Keratinocyte (primary cell): ENCODE results near the gene IQCK. TPM values are rescaled to one million over a fixed set of nuclear protein-coding genes. Genes with fewer than 3 reads are reported as not detected.

Experiments used
- DNase-seq: peaks from one replicate; pipeline ENCODE4 v3.0.0-alpha.2; 2011; ENCODE audit warnings: low read depth, missing footprints, low spot score
- FAIRE-seq: peaks from 2 replicates; lab custom pipeline; 2011; peaks lifted over from hg19 to GRCh38; lab: Jason Lieb, UNC
- H2AFZ ChIP-seq: 2 replicates; pipeline ENCODE4 v1.6.0; 2012; ENCODE audit warnings: low read length, control low read depth, inconsistent platforms; ENCODE audit not compliant: control insufficient read depth
- H3K27ac ChIP-seq: 2 replicates; pipeline ENCODE4 v1.5.1; 2011; ENCODE audit warnings: low read length; ENCODE audit not compliant: control insufficient read depth, insufficient read depth
- H3K27me3 ChIP-seq: 3 replicates; pipeline ENCODE4 v1.6.0; 2011; ENCODE audit warnings: low read length; ENCODE audit not compliant: control insufficient read depth, insufficient read depth; ENCODE audit errors: extremely low read depth
- H3K36me3 ChIP-seq, 2 experiments: 2 replicates in 1 of 2; 3 replicates in 1 of 2; pipeline ENCODE4 v1.5.1; 2011; ENCODE audit warnings: low read length in 2 of 2, mild to moderate bottlenecking in 1 of 2; ENCODE audit not compliant: control insufficient read depth in 2 of 2, insufficient read depth in 2 of 2; ENCODE audit errors: extremely low read depth in 1 of 2
- H3K4me1 ChIP-seq: 3 replicates; pipeline ENCODE4 v1.5.1; 2011; ENCODE audit warnings: low read length; ENCODE audit not compliant: control insufficient read depth, insufficient read depth; ENCODE audit errors: extremely low read depth
- H3K4me2 ChIP-seq: 3 replicates; pipeline ENCODE4 v1.6.0; 2011; ENCODE audit warnings: low read depth, low read length; ENCODE audit not compliant: control insufficient read depth, insufficient read depth; ENCODE audit errors: extremely low read depth
- H3K4me3 ChIP-seq, 3 experiments: fragments of 200-600 bp in 1 of 3; sonication (generic) in 1 of 3; 2 replicates in 2 of 3; 3 replicates in 1 of 3; pipeline ENCODE4 v1.5.1; 2011 to 2016; ENCODE audit warnings: low read length in 3 of 3, mild to moderate bottlenecking in 3 of 3, control low read depth in 2 of 3, inconsistent platforms in 1 of 3, low read depth in 1 of 3, mixed read lengths in 1 of 3, mixed run types in 1 of 3, moderate library complexity in 1 of 3; ENCODE audit not compliant: control insufficient read depth in 2 of 3, insufficient read depth in 2 of 3; ENCODE audit errors: extremely low read depth in 1 of 3
- H3K79me2 ChIP-seq: 2 replicates; pipeline ENCODE4 v1.6.0; 2012; ENCODE audit warnings: low read length; ENCODE audit not compliant: control insufficient read depth, insufficient read depth
- H3K9ac ChIP-seq: 3 replicates; pipeline ENCODE4 v1.6.0; 2011; ENCODE audit warnings: low read length; ENCODE audit not compliant: control insufficient read depth, insufficient read depth; ENCODE audit errors: extremely low read depth
- H3K9me1 ChIP-seq: 3 replicates; pipeline ENCODE4 v1.6.0; 2011; ENCODE audit warnings: low read length; ENCODE audit not compliant: control insufficient read depth, insufficient read depth; ENCODE audit errors: extremely low read depth
- H3K9me3 ChIP-seq: 2 replicates; pipeline ENCODE4 v1.5.1; 2012; ENCODE audit warnings: low read depth, low read length; ENCODE audit not compliant: control insufficient read depth
- H4K20me1 ChIP-seq: 3 replicates; pipeline ENCODE4 v1.6.0; 2011; ENCODE audit warnings: low read length; ENCODE audit not compliant: control insufficient read depth, insufficient read depth; ENCODE audit errors: extremely low read depth
- CTCF ChIP-seq, 3 experiments: IDR thresholded peaks in 1 of 3; conservative IDR thresholded peaks in 1 of 3; optimal IDR thresholded peaks in 1 of 3; 2 replicates in 2 of 3; 3 replicates in 1 of 3; pipeline versions ENCODE3 to v1.5.1; 2011; ENCODE audit warnings: low read length in 3 of 3, mild to moderate bottlenecking in 3 of 3, moderate library complexity in 2 of 3, control low read depth in 1 of 3, inconsistent platforms in 1 of 3; ENCODE audit not compliant: insufficient read depth in 2 of 3; ENCODE audit errors: extremely low read depth in 1 of 3
- EZH2 ChIP-seq: IDR thresholded peaks from one replicate; pipeline ENCODE4 v1.6.1; 2012; ENCODE audit warnings: inconsistent platforms, mild to moderate bottlenecking, low read length, moderate library complexity
- dilution Hi-C: fragments of 300-500 bp; cut with MboI; formaldehyde crosslinking; loops from one replicate; pipeline ENCODE4 v1.7.0; 2020; ENCODE audit warnings: low sequenced_read_pairs; ENCODE audit not compliant: extremely low pct_ligation_motif_present
- polyA plus RNA-seq, 5 experiments: library from polyadenylated mRNA; depleted of rRNA in 3 of 5; stranded (reverse) in 3 of 5; stranded (forward) in 1 of 5; unstranded in 1 of 5; fragments of >200 nt; gene quantifications; 1 replicate in 1 of 5; 2 replicates in 3 of 5; 3 replicates in 1 of 5; pipeline versions ENCODE4 v1.2.1 to v1.2.3, GENCODE V29; 2011 to 2012; ENCODE audit warnings: missing spikeins in 2 of 5, low read depth in 1 of 5, low replicate concordance in 1 of 5

The IQCK gene
- polyA plus RNA-seq, 1 donor (not counting 4 experiments of a cell fraction or from before 2014, with no cell fraction given): 9.7 TPM

- H4K20me1 ChIP-seq: no peaks in the 10 kb centered on the region
- dilution Hi-C loops: no loop called here
- H3K4me2 ChIP-seq: no peak overlapping the region
- no peaks in the 10 kb centered on the region for H3K79me2 ChIP-seq
- no peak overlapping the region for H2AFZ ChIP-seq
- H3K9ac ChIP-seq: no peak overlapping the region
- FAIRE-seq: no peak
- H3K9me1 ChIP-seq: no peaks in the 10 kb centered on the region
- H3K9me3 ChIP-seq: peaks cover 2% of the 10 kb centered on the region
- H3K27ac ChIP-seq: no peak overlapping the region
- peaks cover 4% of the 10 kb centered on the region for H3K4me1 ChIP-seq
- H3K36me3 ChIP-seq: no peaks in the 10 kb centered on the region
- no peak for DNase-seq
- no peaks in the 10 kb centered on the region for H3K27me3 ChIP-seq
- H3K4me3 ChIP-seq: no peak overlapping the region
- TF ChIP-seq EZH2 (no peak), CTCF (optimal IDR thresholded peaks at IDR 0.05 in 1 of 3, IDR thresholded peaks at IDR 0.05 in 1 of 3, conservative IDR thresholded peaks at IDR 0.05 in 1 of 3; ENCODE audit: extremely low read depth in 1 of 3, insufficient read depth in 2 of 3, low read length in 3 of 3) (no peak)
Observed at GRCh38 chr16:19805459-19806162, 87.5 kb downstream of the IQCK start.

GRCh38 chr16:19808061-19808641, 90.1 kb downstream of the IQCK start:
- no peaks in the 10 kb centered on the region for H3K27me3 ChIP-seq
- no peak overlapping the region for H3K9ac ChIP-seq
- no peak for TF ChIP-seq EZH2
- TF ChIP-seq CTCF (optimal IDR thresholded peaks at IDR 0.05 in 1 of 3, IDR thresholded peaks at IDR 0.05 in 1 of 3, conservative IDR thresholded peaks at IDR 0.05 in 1 of 3; ENCODE audit: extremely low read depth in 1 of 3, insufficient read depth in 2 of 3, low read length in 3 of 3): no peak
- no peaks in the 10 kb centered on the region for H4K20me1 ChIP-seq
- no peak overlapping the region for H2AFZ ChIP-seq
- no peaks in the 10 kb centered on the region for H3K79me2 ChIP-seq
- no peak overlapping the region for H3K27ac ChIP-seq
- H3K9me1 ChIP-seq: no peaks in the 10 kb centered on the region
- FAIRE-seq: no peak
- no peak for DNase-seq
- dilution Hi-C loops: no loop called here
- peaks cover 12% of the 10 kb centered on the region for H3K4me1 ChIP-seq
- no peak overlapping the region for H3K4me3 ChIP-seq
- no peaks in the 10 kb centered on the region for H3K36me3 ChIP-seq
- no peak overlapping the region for H3K4me2 ChIP-seq
- peaks cover 2% of the 10 kb centered on the region for H3K9me3 ChIP-seq
